GM20000 (cell line): Measurements from ENCODE around the gene CENPP.

Source experiments
- DNase-seq: peaks from one replicate; pipeline ENCODE4 v3.0.0; 2012; ENCODE audit warnings: low spot score
- TF ChIP-seq, protein P1 (sequence below): IDR thresholded peaks from 2 replicates; pipeline ENCODE4 v1.5.1; 2012; ENCODE audit warnings: mild to moderate bottlenecking, control low read depth; ENCODE audit errors: extremely low read depth, missing control alignments

CENPP gene

DNA sequence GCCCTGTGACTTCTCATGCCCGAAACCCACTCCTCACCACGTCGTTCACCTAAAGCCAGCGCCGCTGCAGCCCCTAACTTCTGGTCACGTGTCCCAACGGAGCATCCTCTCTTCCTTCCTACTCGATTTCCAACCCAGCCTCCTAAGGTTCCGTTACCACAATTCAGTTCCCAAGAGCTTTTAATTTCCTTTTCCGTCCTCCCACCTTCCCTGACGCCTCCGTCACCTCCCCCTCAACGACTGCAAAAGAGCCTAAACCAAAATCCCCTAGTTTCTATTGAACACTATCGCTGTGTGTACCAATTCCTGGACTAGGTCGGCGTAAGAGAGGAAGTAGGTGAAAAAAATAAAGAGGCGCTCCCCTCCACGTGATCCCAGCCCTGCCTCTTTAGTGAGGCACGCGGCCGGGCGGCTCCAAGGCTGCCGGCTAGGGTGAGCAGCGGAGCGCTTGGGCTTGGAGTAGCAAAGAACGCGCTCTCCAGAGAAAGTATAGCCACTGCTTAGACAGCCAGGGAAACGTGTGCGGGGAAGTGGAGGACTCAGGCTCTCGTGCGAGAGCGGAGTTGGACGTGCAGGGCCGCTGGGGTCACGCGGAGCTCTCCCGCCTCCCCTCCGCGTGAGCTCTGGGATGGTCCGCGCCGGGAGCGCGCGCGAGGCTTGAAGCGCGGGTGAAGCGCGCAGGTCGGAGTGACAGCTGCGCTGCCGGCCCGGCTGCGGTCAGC, at the start of gene CENPP, which contains the start of gene NOL8:
TSS of gene CENPP (plus strand) at position 685 of the 722 bp plus-strand sequence.
TSS of gene NOL8 (minus strand) at position 82 of the 722 bp plus-strand sequence. CDS start 1,189 bp downstream, outside the sequence.
- DNase-seq: peak; percentile 91
- TF ChIP-seq, protein P1, sequence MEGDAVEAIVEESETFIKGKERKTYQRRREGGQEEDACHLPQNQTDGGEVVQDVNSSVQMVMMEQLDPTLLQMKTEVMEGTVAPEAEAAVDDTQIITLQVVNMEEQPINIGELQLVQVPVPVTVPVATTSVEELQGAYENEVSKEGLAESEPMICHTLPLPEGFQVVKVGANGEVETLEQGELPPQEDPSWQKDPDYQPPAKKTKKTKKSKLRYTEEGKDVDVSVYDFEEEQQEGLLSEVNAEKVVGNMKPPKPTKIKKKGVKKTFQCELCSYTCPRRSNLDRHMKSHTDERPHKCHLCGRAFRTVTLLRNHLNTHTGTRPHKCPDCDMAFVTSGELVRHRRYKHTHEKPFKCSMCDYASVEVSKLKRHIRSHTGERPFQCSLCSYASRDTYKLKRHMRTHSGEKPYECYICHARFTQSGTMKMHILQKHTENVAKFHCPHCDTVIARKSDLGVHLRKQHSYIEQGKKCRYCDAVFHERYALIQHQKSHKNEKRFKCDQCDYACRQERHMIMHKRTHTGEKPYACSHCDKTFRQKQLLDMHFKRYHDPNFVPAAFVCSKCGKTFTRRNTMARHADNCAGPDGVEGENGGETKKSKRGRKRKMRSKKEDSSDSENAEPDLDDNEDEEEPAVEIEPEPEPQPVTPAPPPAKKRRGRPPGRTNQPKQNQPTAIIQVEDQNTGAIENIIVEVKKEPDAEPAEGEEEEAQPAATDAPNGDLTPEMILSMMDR: no peak

DNA sequence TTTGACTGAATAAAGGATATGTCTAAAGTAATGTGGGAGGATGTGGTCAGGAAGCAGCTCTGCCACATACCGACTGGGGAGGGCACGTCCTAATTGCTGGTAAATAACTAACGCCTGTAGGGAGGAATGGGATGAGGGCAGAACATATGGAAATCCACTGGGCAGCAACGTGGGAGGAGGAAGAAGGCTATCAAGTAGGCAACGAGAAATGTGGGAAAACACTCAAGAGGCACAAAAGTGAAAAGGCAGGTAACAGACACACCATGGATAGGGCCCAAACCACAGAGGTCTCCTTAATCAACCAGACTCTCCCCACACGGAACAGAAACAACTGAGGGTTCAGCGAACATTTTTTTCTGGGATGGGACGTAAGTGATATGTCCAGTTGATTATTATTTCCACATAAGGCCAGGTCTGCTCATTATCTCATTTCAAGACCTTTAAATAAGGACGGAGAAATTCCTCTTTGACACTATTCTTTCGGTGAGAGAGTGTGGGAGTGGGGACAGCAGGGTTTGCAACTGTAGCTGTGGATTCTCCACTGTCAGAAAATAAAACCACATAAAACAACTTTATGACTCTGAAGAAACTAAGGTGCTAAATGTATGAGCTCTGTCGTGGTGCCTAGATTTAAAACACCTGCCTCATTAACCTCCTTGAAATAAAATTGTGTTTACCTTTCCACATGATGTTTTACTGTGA, 49.3 kb upstream of the CENPP start:
- no peak for DNase-seq
- TF ChIP-seq, protein P1: no peak

DNA sequence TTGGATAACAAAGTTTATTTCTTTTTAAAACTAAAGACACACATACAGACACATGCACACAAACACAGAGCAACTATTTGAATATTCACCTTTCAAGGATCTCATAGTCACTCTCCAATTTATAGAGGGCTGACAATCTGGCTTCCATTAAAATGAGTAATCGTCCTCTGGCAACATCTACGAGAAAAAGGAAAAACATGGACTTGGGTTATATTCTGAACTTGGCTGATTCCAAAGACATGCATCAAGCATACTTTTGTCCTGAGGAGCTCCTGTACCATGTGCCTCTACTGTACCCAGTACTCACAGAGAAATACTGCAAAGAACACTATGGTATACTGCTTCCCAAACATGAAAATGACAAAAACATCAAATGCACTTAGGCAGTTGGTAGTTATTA, 47.6 kb upstream of the CENPP start:
- no peak for DNase-seq

DNA sequence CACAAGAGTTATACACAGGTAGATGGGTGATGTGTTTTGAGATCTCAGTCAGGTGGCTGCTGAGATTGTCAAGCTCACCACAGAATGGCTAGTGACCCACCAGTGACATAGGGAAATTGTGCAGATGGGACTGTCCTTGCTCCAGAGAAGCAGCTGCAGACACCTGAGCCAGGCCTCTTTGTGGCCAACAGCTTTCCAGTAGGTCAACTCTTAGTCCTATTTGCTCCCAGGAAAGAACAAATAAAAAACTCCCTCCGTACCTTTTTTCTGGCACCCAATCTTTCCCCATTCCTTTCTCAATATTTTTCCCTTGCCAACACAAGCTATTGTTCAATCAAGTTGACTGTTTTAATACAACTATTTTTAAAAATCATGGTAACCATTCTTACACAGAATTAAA, 46.5 kb upstream of the CENPP start:
- TF ChIP-seq, protein P1: no peak
- no peak for DNase-seq

More for the DNA sequence above, 47.6 kb upstream of the CENPP start:
- TF ChIP-seq, protein P1: no peak

DNA sequence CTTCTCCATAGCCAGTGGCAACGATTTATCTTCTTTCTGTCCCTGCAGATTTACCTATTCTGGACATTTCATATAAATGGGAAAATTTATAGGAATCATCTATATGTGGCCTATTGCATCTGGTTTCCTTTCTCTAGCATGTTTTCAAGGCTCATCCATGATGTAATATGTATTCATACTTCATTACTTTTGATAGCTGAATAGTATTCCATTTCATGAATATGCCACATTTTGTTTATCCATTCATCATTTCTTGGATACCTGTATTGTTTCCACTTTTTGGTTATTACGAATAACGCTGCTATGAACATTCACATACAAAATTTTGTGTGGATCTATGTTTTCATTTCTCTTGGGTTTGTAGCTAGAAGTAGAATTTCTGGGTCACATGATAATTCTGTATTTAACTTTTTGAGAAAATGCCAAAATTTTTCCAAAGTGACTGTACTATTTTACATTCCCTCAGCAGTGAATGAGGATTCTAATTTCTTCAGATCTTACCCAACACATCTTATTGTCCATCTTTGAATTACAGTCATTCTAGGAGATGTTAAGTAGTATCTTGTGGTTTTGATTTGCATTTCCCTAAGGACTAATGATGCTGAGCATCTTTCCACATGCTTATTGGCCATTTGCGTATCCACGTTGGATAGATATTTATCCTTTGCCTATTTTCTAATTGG, 35.9 kb upstream of the CENPP start:
- no peak for DNase-seq
- TF ChIP-seq, protein P1: no peak

DNA sequence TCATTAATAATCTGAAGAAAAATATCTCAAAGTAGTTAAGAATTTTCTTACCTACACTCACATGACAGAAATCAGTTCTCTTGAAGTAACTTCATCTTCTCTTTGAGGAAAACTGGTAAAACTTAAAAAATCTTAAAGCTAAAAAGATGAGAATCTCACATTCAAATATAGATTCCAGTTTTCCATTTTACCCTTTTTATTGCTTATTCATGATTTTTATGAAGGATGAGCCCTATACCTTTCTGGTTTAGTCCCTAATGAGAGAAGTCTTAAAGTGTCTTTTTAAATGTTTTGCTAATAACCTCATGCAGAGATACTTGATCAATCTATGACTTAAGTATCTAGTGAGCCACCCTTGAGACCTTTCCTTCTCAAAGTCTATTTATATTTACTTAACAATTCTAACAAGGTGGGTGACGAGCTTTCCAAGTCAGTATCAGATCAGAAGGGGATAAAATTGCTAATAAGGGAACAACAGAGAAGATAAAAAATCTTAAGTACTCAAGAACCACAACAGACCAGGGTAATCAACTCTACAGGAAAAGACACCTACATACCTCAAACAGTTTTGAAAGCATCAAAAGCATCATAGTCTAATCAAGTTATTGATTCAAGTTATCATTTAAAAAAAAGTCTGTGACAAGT, 34.8 kb upstream of the CENPP start:
- TF ChIP-seq, protein P1: no peak
- DNase-seq: no peak
